Type B pancreatic cell (in vitro differentiated cells): ENCODE data around the gene SOX18. TPM values are rescaled to one million over a fixed set of nuclear protein-coding genes. Genes with fewer than 3 reads are reported as not detected.
"Not testable (repeated sequence)": the region's sequence is repeated elsewhere in the genome, so short reads cannot be mapped to it uniquely, and the experiment has no call there.

Experiments used
- DNase-seq: peaks from one replicate; pipeline ENCODE4 v3.0.0; 2021; ENCODE audit warnings: mixed read lengths; ENCODE audit not compliant: unreplicated experiment; ENCODE audit errors: extremely low spot score
- H3K27ac Mint-ChIP-seq: 2 replicates; pipeline ENCODE4 v1.8.0; 2021; ENCODE audit warnings: mild to moderate bottlenecking, mixed read lengths
- H3K27me3 Mint-ChIP-seq: 2 replicates; pipeline ENCODE4 v1.8.0; 2021; ENCODE audit warnings: mixed read lengths
- H3K36me3 Mint-ChIP-seq: 2 replicates; pipeline ENCODE4 v1.8.0; 2021; ENCODE audit warnings: mixed read lengths
- H3K4me1 Mint-ChIP-seq: one replicate; pipeline ENCODE4 v1.8.0; 2021; ENCODE audit warnings: mixed read lengths; ENCODE audit not compliant: unreplicated experiment
- H3K4me3 Mint-ChIP-seq: 2 replicates; pipeline ENCODE4 v1.8.0; 2021; ENCODE audit warnings: mild to moderate bottlenecking, mixed read lengths
- H3K9me3 Mint-ChIP-seq: 2 replicates; pipeline ENCODE4 v1.8.0; 2021; ENCODE audit warnings: mixed read lengths
- total RNA-seq: library from RNA; stranded (reverse); gene quantifications from 2 replicates; pipeline ENCODE4 v1.2.1, GENCODE V29; 2021; ENCODE audit warnings: low replicate concordance
- TF ChIP-seq, protein P1 (sequence below): fragments of 200-600 bp; sonication (generic); conservative IDR thresholded peaks from 2 replicates; pipeline ENCODE4 v1.5.0; 2021; ENCODE audit warnings: antibody characterized with exemption, mild to moderate bottlenecking

The SOX18 gene
- total RNA-seq, 1 donor from 2014 or later, result 0.72 TPM

DNA sequence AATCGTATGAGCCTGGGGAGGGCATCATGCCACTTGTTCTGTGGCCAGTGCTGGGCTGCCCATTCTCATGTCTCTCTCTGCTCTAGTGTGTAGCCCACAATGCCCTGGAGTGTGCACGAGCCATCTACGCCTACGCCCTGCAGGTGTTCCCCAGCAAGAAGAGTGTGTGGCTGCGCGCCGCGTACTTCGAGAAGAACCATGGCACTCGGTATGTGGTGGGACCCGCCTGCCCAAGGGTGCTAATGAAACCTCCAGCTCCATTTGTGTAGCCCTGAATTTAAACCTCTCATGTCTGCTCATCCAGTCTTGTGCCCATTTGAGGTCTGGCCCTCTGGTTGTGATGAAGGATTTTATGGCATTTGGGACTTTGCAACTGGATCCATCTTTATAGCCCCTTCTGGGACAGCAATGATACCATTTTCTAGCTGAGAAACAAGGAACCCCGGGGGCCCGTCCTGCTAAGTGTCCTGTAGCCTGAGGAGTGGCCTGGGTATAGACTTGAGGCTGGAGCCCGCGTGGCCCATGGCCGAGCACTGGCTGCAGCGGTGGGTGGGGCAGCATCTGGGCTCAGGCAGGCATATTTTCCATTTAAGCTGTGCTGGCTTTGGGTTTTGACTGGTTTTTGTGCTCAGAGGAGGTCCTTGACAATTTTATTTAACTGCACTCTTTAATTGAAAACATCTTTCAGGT is 26.6 kb downstream of the SOX18 start:
- no peaks in the 10 kb centered on the region for H3K9me3 Mint-ChIP-seq
- peaks cover 7% of the 10 kb centered on the region for H3K36me3 Mint-ChIP-seq
- H3K4me1 Mint-ChIP-seq, result no peaks in the 10 kb centered on the region
- H3K4me3 Mint-ChIP-seq, result no peak overlapping the region
- H3K27me3 Mint-ChIP-seq, result no peaks in the 10 kb centered on the region
- no peak for DNase-seq
- no peak overlapping the region for H3K27ac Mint-ChIP-seq
- TF ChIP-seq, protein P1, sequence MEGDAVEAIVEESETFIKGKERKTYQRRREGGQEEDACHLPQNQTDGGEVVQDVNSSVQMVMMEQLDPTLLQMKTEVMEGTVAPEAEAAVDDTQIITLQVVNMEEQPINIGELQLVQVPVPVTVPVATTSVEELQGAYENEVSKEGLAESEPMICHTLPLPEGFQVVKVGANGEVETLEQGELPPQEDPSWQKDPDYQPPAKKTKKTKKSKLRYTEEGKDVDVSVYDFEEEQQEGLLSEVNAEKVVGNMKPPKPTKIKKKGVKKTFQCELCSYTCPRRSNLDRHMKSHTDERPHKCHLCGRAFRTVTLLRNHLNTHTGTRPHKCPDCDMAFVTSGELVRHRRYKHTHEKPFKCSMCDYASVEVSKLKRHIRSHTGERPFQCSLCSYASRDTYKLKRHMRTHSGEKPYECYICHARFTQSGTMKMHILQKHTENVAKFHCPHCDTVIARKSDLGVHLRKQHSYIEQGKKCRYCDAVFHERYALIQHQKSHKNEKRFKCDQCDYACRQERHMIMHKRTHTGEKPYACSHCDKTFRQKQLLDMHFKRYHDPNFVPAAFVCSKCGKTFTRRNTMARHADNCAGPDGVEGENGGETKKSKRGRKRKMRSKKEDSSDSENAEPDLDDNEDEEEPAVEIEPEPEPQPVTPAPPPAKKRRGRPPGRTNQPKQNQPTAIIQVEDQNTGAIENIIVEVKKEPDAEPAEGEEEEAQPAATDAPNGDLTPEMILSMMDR, result no peak

DNA sequence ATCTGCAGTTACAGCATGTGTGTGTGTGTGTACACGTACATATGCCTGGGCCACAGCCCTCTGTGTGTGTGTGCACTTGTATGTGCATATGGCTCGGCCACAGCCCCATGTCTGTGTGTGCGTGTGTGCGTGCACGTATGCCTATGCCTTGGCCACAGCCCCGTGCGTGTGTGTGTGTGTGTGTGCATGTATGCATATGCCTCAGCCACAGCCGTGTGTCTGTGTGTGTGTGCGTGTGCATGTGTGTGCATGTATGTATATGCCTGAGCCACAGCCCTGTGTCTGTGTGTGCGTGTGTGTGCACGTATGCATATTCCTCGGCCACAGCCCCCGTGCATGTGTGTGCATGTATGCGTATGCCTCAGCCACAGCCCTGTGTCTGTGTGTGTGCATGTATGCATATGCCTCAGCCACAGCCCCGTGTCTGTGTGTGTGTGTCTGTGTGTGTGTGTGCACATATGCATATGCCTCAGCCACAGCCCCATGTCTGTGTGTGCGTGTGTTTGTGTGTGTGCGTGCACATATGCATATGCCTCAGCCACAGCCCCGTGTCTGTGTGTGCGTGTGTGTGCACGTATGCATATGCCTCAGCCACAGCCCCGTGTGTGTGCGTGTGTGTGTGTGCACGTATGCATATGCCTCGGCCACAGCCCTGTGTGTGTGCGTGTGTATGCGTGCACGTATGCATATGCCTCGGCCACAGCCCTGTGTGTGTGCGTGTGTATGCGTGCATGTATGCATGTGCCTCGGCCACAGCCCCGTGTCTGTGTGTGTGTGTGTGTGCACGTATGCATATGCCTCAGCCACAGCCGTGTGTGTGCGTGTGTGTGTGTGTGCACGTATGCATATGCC is 28.1 kb downstream of the SOX18 start:
- TF ChIP-seq, protein P1, result no peak
- peaks cover 11% of the 10 kb centered on the region for H3K36me3 Mint-ChIP-seq
- no peaks in the 10 kb centered on the region for H3K4me1 Mint-ChIP-seq
- H3K4me3 Mint-ChIP-seq, result no peak overlapping the region
- H3K27ac Mint-ChIP-seq, result no peak overlapping the region
- no peaks in the 10 kb centered on the region for H3K27me3 Mint-ChIP-seq
- H3K9me3 Mint-ChIP-seq, result no peaks in the 10 kb centered on the region
- DNase-seq, result no peak

DNA sequence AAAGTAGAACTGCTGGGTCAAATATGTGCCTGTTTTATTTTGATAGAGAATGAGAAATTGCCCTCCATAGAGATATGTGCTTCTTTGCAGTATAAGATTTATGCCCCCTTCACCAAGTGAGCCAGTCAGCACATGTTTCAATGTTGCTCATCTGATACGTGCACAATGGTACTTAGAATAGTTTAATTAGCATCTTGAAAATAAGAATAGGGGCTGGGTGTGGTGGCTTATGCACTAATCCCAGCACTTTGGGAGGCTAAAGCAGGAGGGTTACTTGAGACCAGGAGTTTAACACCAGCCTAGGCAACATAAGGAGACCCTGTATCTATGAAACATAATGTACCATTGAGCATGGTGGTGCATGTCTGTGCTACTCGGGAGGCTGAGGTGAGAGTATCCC is 33.8 kb downstream of the SOX18 start:
- no peak overlapping the region for H3K4me3 Mint-ChIP-seq
- H3K9me3 Mint-ChIP-seq, result no peaks in the 10 kb centered on the region
- TF ChIP-seq, protein P1, result no peak
- no peaks in the 10 kb centered on the region for H3K4me1 Mint-ChIP-seq
- peaks cover 26% of the 10 kb centered on the region for H3K36me3 Mint-ChIP-seq
- H3K27ac Mint-ChIP-seq, result no peak overlapping the region
- no peaks in the 10 kb centered on the region for H3K27me3 Mint-ChIP-seq
- DNase-seq, result no peak

DNA sequence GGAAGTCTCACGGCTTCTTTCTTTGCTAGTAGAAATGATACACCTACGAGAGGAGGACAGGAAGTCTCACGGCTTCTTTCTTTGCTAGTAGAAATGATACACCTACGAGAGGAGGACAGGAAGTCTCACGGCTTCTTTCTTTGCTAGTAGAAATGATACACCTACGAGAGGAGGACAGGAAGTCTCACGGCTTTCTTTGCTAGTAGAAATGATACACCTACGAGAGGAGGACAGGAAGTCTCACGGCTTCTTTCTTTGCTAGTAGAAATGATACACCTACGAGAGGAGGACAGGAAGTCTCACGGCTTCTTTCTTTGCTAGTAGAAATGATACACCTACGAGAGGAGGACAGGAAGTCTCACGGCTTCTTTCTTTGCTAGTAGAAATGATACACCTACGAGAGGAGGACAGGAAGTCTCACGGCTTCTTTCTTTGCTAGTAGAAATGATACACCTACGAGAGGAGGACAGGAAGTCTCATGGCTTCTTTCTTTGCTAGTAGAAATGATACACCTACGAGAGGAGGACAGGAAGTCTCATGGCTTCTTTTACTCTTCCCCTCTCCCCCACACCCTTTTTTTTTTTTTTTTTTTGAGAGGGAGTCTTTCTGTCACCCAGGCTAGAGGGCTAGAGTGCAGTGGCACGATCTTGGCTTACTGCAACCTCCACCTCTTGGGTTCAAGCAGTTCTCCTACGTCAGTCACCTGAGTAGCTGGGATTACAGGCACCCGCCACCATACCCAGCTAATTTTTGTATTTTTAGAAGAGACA is 36.9 kb downstream of the SOX18 start:
- not testable (repeated sequence) for H3K4me3 Mint-ChIP-seq, H3K27ac Mint-ChIP-seq, H3K4me1 Mint-ChIP-seq, DNase-seq, H3K27me3 Mint-ChIP-seq, H3K9me3 Mint-ChIP-seq
- H3K36me3 Mint-ChIP-seq, result peaks cover 35% of the 10 kb centered on the region

DNA sequence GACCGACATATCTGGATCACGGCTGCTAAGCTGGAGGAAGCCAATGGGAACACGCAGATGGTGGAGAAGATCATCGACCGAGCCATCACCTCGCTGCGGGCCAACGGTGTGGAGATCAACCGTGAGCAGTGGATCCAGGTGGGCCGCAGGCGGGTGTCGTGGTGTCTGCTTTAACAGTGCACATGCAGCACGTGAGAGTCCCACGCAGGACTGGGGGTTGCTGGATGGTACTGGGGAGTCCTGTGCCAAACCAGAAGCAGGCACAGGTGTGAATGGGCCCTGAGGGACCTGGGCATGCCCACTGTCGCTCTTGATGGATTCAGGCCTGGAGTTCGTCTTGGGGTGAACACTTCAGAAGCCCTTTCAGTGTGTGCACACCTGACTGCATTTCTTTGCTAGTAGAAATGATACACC is 38.1 kb downstream of the SOX18 start:
- DNase-seq, result no peak
- Mint-ChIP-seq H3K4me1 (no peaks in the 10 kb centered on the region), H3K27ac (no peak overlapping the region), H3K27me3 (no peaks in the 10 kb centered on the region), H3K36me3 (peaks cover 33% of the 10 kb centered on the region), H3K4me3 (no peak overlapping the region), H3K9me3 (no peaks in the 10 kb centered on the region)
- TF ChIP-seq, protein P1, result no peak
